H1 (cell line): Measurements from ENCODE around the gene TMCC3. TPM values are rescaled to one million over a fixed set of nuclear protein-coding genes. Genes with fewer than 3 reads are reported as not detected.

ENCODE experiments used
- PHF8 ChIP-seq: fragments of 200-600 bp; sonication (generic); conservative IDR thresholded peaks from 2 replicates; pipeline ENCODE4 v1.7.1; 2012; ENCODE audit warnings: low read depth, mild to moderate bottlenecking, inconsistent platforms, low read length, moderate library complexity
- SIX5 ChIP-seq: IDR thresholded peaks from 2 replicates; pipeline ENCODE4 v1.6.1; 2011; ENCODE audit warnings: mild to moderate bottlenecking, low read depth, low read length
- polyA plus RNA-seq, 7 experiments: library from polyadenylated mRNA; depleted of rRNA in 3 of 7; stranded (reverse) in 5 of 7; unstranded in 2 of 7; fragments of >200 nt in 5 of 7; fragments of 200-250 nt in 2 of 7; gene quantifications; 1 replicate in 5 of 7; 2 replicates in 1 of 7; 4 replicates in 1 of 7; pipeline versions ENCODE4 v1.2.1 to v1.2.3, GENCODE V29; 2011 to 2013; ENCODE audit warnings: missing spikeins in 2 of 7, mixed read lengths in 2 of 7
- total RNA-seq: library from RNA; stranded (reverse); fragmentation: NEBNext Ultra II Directional; extraction: Animal tissue kit (Norgen Biotek cat#: 25700); gene quantifications from 2 replicates; pipeline ENCODE4 v1.2.1, GENCODE V29; 2021

The TMCC3 gene
- total and polyA plus RNA-seq, 2 of the 8 experiments (the other 6 are each of a cell fraction or from before 2014, with no cell fraction given), result 1.7 to 4.1 TPM

GRCh38 chr12:94563286-94563685, 87.1 kb downstream of the TMCC3 start (continued):
- TF ChIP-seq PHF8 (no peak), SIX5 (no peak)
